Neural cell (in vitro differentiated cells): ENCODE data around the gene PTPRN2.

Experiments
- EP300 ChIP-seq: fragments of 450-650 bp; conservative IDR thresholded peaks from 2 replicates; pipeline ENCODE4 v1.6.1; 2014; ENCODE audit warnings: antibody characterized with exemption, mild to moderate bottlenecking, moderate library complexity; ENCODE audit not compliant: poor library complexity, severe bottlenecking
- EZH2 ChIP-seq: fragments of 200-600, 300-800 bp; shearing (Covaris generic), sonication (generic); IDR thresholded peaks from 2 replicates; pipeline ENCODE4 v1.6.1; 2014; ENCODE audit warnings: antibody characterized with exemption, low read length, borderline replicate concordance, mild to moderate bottlenecking; ENCODE audit not compliant: insufficient read depth, poor library complexity, severe bottlenecking
- MXI1 ChIP-seq: fragments of 450-650 bp; conservative IDR thresholded peaks from 2 replicates; pipeline ENCODE4 v1.6.1; 2014; ENCODE audit warnings: antibody characterized with exemption, mild to moderate bottlenecking; ENCODE audit not compliant: poor library complexity, severe bottlenecking
- POLR2AphosphoS5 ChIP-seq: IDR thresholded peaks from 2 replicates; pipeline ENCODE4 v1.6.1; 2012
- SMC3 ChIP-seq: fragments of 450-650 bp; conservative IDR thresholded peaks from 2 replicates; pipeline ENCODE4 v1.6.1; 2014; ENCODE audit warnings: antibody characterized with exemption, mild to moderate bottlenecking, moderate library complexity; ENCODE audit not compliant: poor library complexity
- TAF1 ChIP-seq: IDR thresholded peaks from 2 replicates; pipeline ENCODE4 v1.6.1; 2012; ENCODE audit warnings: low read depth
- TF ChIP-seq, protein P1 (sequence below): fragments of 450-650 bp; IDR thresholded peaks from 2 replicates; pipeline ENCODE4 v1.5.1; 2014; ENCODE audit warnings: antibody characterized with exemption, mild to moderate bottlenecking, moderate library complexity; ENCODE audit not compliant: poor library complexity, severe bottlenecking

DNA sequence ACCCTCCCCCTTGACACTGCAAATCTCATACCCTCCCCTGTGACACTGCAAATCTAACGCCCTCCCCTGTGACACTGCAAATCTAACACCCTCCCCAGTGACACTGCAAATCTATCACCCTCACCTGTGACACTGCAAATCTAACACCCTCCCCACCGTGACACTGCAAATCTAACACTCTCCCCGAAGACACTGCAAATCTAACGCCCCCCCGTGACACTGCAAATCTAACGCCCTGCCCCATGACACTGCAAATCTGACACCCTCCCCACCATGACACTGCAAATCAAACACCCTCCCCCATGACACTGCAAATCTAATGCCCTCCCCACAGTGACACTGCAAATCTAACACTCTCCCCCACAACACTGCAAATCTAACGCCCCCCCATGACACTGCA lies 647.1 kb downstream of the PTPRN2 start:
- TF ChIP-seq, protein P1, sequence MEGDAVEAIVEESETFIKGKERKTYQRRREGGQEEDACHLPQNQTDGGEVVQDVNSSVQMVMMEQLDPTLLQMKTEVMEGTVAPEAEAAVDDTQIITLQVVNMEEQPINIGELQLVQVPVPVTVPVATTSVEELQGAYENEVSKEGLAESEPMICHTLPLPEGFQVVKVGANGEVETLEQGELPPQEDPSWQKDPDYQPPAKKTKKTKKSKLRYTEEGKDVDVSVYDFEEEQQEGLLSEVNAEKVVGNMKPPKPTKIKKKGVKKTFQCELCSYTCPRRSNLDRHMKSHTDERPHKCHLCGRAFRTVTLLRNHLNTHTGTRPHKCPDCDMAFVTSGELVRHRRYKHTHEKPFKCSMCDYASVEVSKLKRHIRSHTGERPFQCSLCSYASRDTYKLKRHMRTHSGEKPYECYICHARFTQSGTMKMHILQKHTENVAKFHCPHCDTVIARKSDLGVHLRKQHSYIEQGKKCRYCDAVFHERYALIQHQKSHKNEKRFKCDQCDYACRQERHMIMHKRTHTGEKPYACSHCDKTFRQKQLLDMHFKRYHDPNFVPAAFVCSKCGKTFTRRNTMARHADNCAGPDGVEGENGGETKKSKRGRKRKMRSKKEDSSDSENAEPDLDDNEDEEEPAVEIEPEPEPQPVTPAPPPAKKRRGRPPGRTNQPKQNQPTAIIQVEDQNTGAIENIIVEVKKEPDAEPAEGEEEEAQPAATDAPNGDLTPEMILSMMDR, result no peak
- TF ChIP-seq EZH2 (no peak), TAF1 (no peak), MXI1 (no peak), EP300 (no peak), SMC3 (no peak), POLR2AphosphoS5 (no peak)
